HEK293 (cell line): ENCODE results near the gene HOXD12.

ENCODE experiments used
- SP3 ChIP-seq: fragments of 450-650 bp; formaldehyde crosslinking; IDR thresholded peaks from 2 replicates; pipeline ENCODE4 v1.5.1; 2016; ENCODE audit warnings: missing biosample characterization, missing genetic modification characterization
- ZBTB10 ChIP-seq: fragments of 450-650 bp; formaldehyde crosslinking; IDR thresholded peaks from 2 replicates; pipeline ENCODE4 v1.5.1; 2016; ENCODE audit warnings: missing biosample characterization, missing genetic modification characterization
- ZFP37 ChIP-seq: fragments of 450-650 bp; formaldehyde crosslinking; IDR thresholded peaks from 2 replicates; pipeline ENCODE4 v1.5.1; 2016; ENCODE audit warnings: missing biosample characterization, missing genetic modification characterization
- ZNF121 ChIP-seq: fragments of 450-650 bp; formaldehyde crosslinking; IDR thresholded peaks from 2 replicates; pipeline ENCODE4 v1.5.1; 2016; ENCODE audit warnings: missing biosample characterization, missing genetic modification characterization
- ZNF174 ChIP-seq: fragments of 450-650 bp; formaldehyde crosslinking; IDR thresholded peaks from 2 replicates; pipeline ENCODE4 v1.5.0; 2017; ENCODE audit warnings: missing biosample characterization, mild to moderate bottlenecking, missing genetic modification characterization
- ZNF223 ChIP-seq: fragments of 450-650 bp; formaldehyde crosslinking; IDR thresholded peaks from 2 replicates; pipeline ENCODE4 v1.5.1; 2016; ENCODE audit warnings: missing biosample characterization, missing genetic modification characterization
- ZNF274 ChIP-seq, 2 experiments: fragments of 200-500 bp in 1 of 2; fragments of 450-650 bp in 1 of 2; sonication (Bioruptor generic) in 1 of 2; formaldehyde crosslinking in 1 of 2; IDR thresholded peaks; 2 replicates each; pipeline versions ENCODE4 v1.5.1 to v1.6.1; 2014 to 2016; ENCODE audit warnings: borderline replicate concordance in 1 of 2, inconsistent platforms in 1 of 2, low read length in 1 of 2, missing biosample characterization in 1 of 2, missing genetic modification characterization in 1 of 2
- ZNF501 ChIP-seq: fragments of 450-650 bp; formaldehyde crosslinking; IDR thresholded peaks from 2 replicates; pipeline ENCODE4 v1.5.1; 2016; ENCODE audit warnings: missing biosample characterization, missing genetic modification characterization
- ZNF621 ChIP-seq: fragments of 450-650 bp; formaldehyde crosslinking; IDR thresholded peaks from 2 replicates; pipeline ENCODE4 v1.5.1; 2017; ENCODE audit warnings: missing biosample characterization, missing genetic modification characterization
- ZNF670 ChIP-seq: fragments of 450-650 bp; formaldehyde crosslinking; IDR thresholded peaks from 2 replicates; pipeline ENCODE4 v1.5.1; 2016; ENCODE audit warnings: missing biosample characterization, missing genetic modification characterization, low read depth

- TF ChIP-seq ZNF223 (tag by site-specific recombination) (no peak), ZFP37 (no peak), ZNF501 (tag by site-specific recombination) (no peak), SP3 (tag by site-specific recombination) (no peak), ZNF174 (tag by site-specific recombination) (no peak), ZNF621 (tag by site-specific recombination) (no peak), ZNF274 (IDR thresholded peaks at IDR 0.05; ENCODE audit: low read length) (no peak), ZNF274 (tag by site-specific recombination; IDR thresholded peaks at IDR 0.05; ENCODE audit: borderline replicate concordance) (no peak), ZNF121 (no peak), ZNF670 (tag by site-specific recombination) (no peak), ZBTB10 (tag by site-specific recombination) (no peak)
Measured at GRCh38 chr2:176138923-176139660, 39.5 kb downstream of the HOXD12 start.
